ENCODE measurements around the gene CLEC10A.

- TF ChIP-seq CTCF (IDR thresholded peaks at IDR 0.05) (no peak), REST (IDR thresholded peaks at IDR 0.05; ENCODE audit: insufficient read depth in 1 of 2, low read depth in 2 of 2, low read length in 1 of 2) (no peak), SIN3A (IDR thresholded peaks at IDR 0.05; ENCODE audit: borderline replicate concordance, insufficient read depth, low read depth, low read length) (no peak)
These were observed 498 bp upstream of the CLEC10A start for GRCh38 chr17:7080456-7081041.
